ENCODE measurements around the gene KRT15.

Gene KRT15

GRCh38 chr17:41476866-41477815 is 41.5 kb downstream of the KRT15 start:
- DNase-seq = no peak

GRCh38 chr17:41475421-41475820 is 43.3 kb downstream of the KRT15 start:
- no peak for DNase-seq

DNA sequence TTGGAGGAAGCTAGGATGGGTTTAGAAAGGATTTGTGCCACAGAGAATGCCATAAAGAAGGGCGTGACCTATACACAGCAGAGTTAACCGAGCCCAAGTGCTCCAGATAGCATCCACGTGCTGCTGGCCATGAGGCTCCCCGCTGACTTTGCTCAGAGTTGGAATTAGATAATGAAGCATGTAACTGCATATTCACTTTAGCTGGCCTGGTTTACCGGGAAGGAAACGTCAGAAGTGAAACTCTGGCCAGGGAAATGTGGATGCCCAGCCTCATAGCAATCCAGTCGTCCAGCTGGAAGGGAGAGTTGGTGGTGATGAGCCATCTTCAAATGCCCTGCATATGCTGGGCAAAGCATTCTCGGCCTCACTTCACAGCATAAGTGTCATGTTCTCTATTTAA is 43.8 kb downstream of the KRT15 start:
- no peak for DNase-seq

DNA sequence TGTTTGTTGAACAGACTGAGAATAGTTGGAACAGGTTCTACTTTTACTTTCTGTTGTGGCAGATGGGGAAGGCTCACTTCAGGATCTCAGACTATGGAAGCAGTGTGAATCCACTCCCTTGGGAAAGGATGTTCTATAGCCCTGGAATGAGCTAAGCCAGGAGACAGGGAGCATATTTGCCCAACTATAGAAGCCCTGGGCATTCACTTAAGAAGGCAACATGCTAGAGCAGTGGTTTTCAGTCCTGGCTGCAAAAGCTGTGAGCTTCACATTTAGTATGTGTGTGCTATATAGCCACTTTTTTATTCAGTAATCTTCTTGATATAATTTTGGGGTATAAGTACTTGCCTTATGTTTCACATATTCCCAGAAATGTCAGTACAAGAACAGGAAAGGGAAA is 50.3 kb downstream of the KRT15 start:
- no peak for DNase-seq

- DNase-seq = no peak
Observed at GRCh38 chr17:41467561-41467960, 51.1 kb downstream of the KRT15 start.

GRCh38 chr17:41466988-41467387 is 51.7 kb downstream of the KRT15 start, which contains the start of gene KRT32:
KRT32 (minus strand) TSS chr17:41467386; CDS start chr17:41467325, 61 bp downstream.
- DNase-seq = no peak

- no peak for DNase-seq
Observed at GRCh38 chr17:41464682-41465081, 54.0 kb downstream of the KRT15 start.

GRCh38 chr17:41464173-41464572 is 54.5 kb downstream of the KRT15 start:
- DNase-seq = no peak

DNA sequence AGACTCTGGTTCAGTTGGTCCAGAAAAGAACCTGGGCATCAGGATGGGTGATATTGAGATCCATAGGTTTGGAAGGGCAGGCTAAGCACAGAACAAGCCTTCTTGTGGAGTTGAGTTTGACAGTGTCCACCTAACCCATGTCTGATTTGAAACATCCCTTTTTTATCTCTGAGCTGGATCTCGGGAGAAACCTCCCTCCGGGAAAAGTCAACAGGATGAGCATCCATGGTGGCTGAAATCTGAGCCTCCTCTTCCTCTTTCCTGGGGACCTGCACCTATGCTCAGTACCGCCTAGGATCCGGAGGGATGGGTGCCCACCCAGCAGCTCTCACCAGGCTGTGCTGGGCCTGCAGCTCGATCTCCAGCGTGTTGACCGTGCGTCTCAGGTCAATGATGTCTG is 54.9 kb downstream of the KRT15 start:
- DNase-seq = no peak

All from NCI-H1092 (cell line).